Activated CD4-positive, alpha-beta T cell treated with anti-CD3 and anti-CD28 coated beads, Interleukin-2, amount 10 ng/mL, durations not matched to agents 24 days and 14 days (primary cell): ENCODE results near the gene GALNT15. TPM values are rescaled to one million over a fixed set of nuclear protein-coding genes. Genes with fewer than 3 reads are reported as not detected.

Experiments
- DNase-seq: peaks from one replicate; pipeline ENCODE4 v3.0.0; 2022
- H3K27ac Mint-ChIP-seq: one replicate; pipeline ENCODE4 v1.8.0; 2022; ENCODE audit warnings: mild to moderate bottlenecking, mixed read lengths
- H3K27me3 Mint-ChIP-seq: one replicate; pipeline ENCODE4 v1.8.0; 2022; ENCODE audit warnings: mixed read lengths
- H3K36me3 Mint-ChIP-seq: one replicate; pipeline ENCODE4 v1.8.0; 2022; ENCODE audit warnings: low read depth, mild to moderate bottlenecking, mixed read lengths
- H3K4me1 Mint-ChIP-seq: one replicate; pipeline ENCODE4 v1.8.0; 2021; ENCODE audit warnings: mixed read lengths
- H3K4me3 Mint-ChIP-seq: one replicate; pipeline ENCODE4 v1.8.0; 2022; ENCODE audit warnings: mild to moderate bottlenecking, moderate library complexity, mixed read lengths
- H3K9me3 Mint-ChIP-seq: one replicate; pipeline ENCODE4 v1.8.0; 2021; ENCODE audit warnings: mixed read lengths
- intact Hi-C: fragments of 100-400 bp; cut with micrococcal nuclease; formaldehyde crosslinking; loops from one replicate; pipeline ENCODE4 v1.15.1; 2023
- total RNA-seq: library from RNA; stranded (reverse); gene quantifications from 2 replicates; pipeline ENCODE4 v1.2.3, GENCODE V29; 2022

GALNT15 gene
- total RNA-seq, 1 donor from 2014 or later: not detected

- no peaks in the 10 kb centered on the region for H3K36me3 Mint-ChIP-seq
- peaks cover 35% of the 10 kb centered on the region for H3K4me1 Mint-ChIP-seq
- H3K27me3 Mint-ChIP-seq: no peaks in the 10 kb centered on the region
- no peak overlapping the region for H3K27ac Mint-ChIP-seq
- intact Hi-C loops: no loop called here
- H3K9me3 Mint-ChIP-seq: no peaks in the 10 kb centered on the region
- no peak overlapping the region for H3K4me3 Mint-ChIP-seq
- no peak for DNase-seq
Observed at GRCh38 chr3:16251316-16252085, 77.0 kb downstream of the GALNT15 start.

- Mint-ChIP-seq H3K27ac (no peak overlapping the region), H3K36me3 (peaks cover 2% of the 10 kb centered on the region)
- intact Hi-C loops: no loop called here
Observed at GRCh38 chr3:16252243-16252978, 77.9 kb downstream of the GALNT15 start.

GRCh38 chr3:16252988-16253387 is 78.5 kb downstream of the GALNT15 start:
- H3K36me3 Mint-ChIP-seq: peaks cover 2% of the 10 kb centered on the region
- no peaks in the 10 kb centered on the region for H3K27me3 Mint-ChIP-seq
- H3K9me3 Mint-ChIP-seq: no peaks in the 10 kb centered on the region
- no peak overlapping the region for H3K4me3 Mint-ChIP-seq
- no peak for DNase-seq
- H3K27ac Mint-ChIP-seq: no peak overlapping the region
- intact Hi-C loops: no loop called here
- peaks cover 24% of the 10 kb centered on the region for H3K4me1 Mint-ChIP-seq

More at GRCh38 chr3:16252243-16252978, 77.9 kb downstream of the GALNT15 start:
- Mint-ChIP-seq H3K4me3 (no peak overlapping the region), H3K4me1 (peaks cover 27% of the 10 kb centered on the region), H3K9me3 (no peaks in the 10 kb centered on the region), H3K27me3 (no peaks in the 10 kb centered on the region)
- DNase-seq: no peak

- no peaks in the 10 kb centered on the region for H3K27me3 Mint-ChIP-seq
- DNase-seq: no peak
Observed at GRCh38 chr3:16253601-16254000, 79.1 kb downstream of the GALNT15 start.

GRCh38 chr3:16254916-16255315 is 80.4 kb downstream of the GALNT15 start:
- intact Hi-C loops: no loop called here
- Mint-ChIP-seq H3K27ac (peak overlapping the region; percentile 55), H3K36me3 (peaks cover 8% of the 10 kb centered on the region), H3K4me3 (peak overlapping the region; percentile 37), H3K4me1 (peaks cover 24% of the 10 kb centered on the region), H3K27me3 (no peaks in the 10 kb centered on the region), H3K9me3 (no peaks in the 10 kb centered on the region)
- DNase-seq: peak; percentile 65

More at GRCh38 chr3:16253601-16254000, 79.1 kb downstream of the GALNT15 start:
- peaks cover 2% of the 10 kb centered on the region for H3K36me3 Mint-ChIP-seq
- no peak overlapping the region for H3K27ac Mint-ChIP-seq
- peaks cover 20% of the 10 kb centered on the region for H3K4me1 Mint-ChIP-seq
- no peak overlapping the region for H3K4me3 Mint-ChIP-seq
- intact Hi-C loops: no loop called here
- no peaks in the 10 kb centered on the region for H3K9me3 Mint-ChIP-seq

DNA sequence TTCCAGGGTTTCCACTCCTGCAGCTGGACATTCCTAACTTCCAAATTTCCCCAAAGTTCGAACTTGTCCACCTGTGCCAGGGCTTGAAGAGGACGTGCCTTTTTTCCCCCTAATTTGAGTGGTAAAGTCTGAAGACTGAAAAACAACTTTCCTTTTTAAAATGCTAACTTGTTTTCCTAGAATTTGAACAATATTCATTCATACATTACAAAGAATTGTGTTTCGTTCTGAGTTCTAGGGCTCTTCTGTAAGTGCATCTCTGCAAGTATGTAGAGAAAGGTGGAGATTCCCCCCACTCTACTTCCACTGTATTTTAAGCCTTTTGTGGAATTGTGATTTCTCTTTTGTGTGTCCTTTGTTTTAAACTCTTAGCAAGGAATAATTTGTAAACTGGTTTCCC is 80.8 kb downstream of the GALNT15 start:
- no peak for DNase-seq
- no peaks in the 10 kb centered on the region for H3K9me3 Mint-ChIP-seq
- intact Hi-C loops: no loop called here
- H3K4me3 Mint-ChIP-seq: peak overlapping the region; percentile 37
- peaks cover 26% of the 10 kb centered on the region for H3K4me1 Mint-ChIP-seq
- peaks cover 10% of the 10 kb centered on the region for H3K36me3 Mint-ChIP-seq
- H3K27me3 Mint-ChIP-seq: no peaks in the 10 kb centered on the region
- peak overlapping the region; percentile 55 for H3K27ac Mint-ChIP-seq

DNA sequence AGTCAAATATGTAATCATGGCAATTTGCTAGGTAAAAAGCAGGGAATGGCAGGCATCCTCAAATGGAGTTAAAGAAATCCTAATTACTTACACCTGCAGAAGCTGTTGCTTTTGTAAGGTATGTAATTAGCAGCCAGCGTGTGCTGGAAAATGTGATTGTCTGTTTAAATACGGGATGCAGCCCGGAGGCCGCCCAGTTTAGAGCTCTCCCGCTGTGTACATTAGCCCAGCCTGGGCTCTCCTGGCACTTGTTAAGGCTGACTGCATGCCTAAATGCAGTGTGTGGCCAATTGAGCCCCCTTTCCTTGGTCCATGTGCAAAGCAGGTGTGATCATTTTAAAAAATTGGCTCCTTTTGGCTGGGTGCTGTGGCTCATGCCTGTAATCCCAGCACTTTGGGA is 81.2 kb downstream of the GALNT15 start:
- H3K36me3 Mint-ChIP-seq: peaks cover 12% of the 10 kb centered on the region
- intact Hi-C loops: no loop called here
- no peak overlapping the region for H3K27ac Mint-ChIP-seq
- H3K27me3 Mint-ChIP-seq: no peaks in the 10 kb centered on the region
- no peak overlapping the region for H3K4me3 Mint-ChIP-seq
- no peaks in the 10 kb centered on the region for H3K9me3 Mint-ChIP-seq
- no peak for DNase-seq
- H3K4me1 Mint-ChIP-seq: peaks cover 26% of the 10 kb centered on the region

- Mint-ChIP-seq H3K27me3 (no peaks in the 10 kb centered on the region), H3K9me3 (no peaks in the 10 kb centered on the region), H3K4me1 (peaks cover 28% of the 10 kb centered on the region), H3K4me3 (no peak overlapping the region), H3K36me3 (peaks cover 15% of the 10 kb centered on the region), H3K27ac (no peak overlapping the region)
- intact Hi-C loops: no loop called here
- DNase-seq: no peak
Observed at GRCh38 chr3:16257309-16257708, 82.8 kb downstream of the GALNT15 start.

DNA sequence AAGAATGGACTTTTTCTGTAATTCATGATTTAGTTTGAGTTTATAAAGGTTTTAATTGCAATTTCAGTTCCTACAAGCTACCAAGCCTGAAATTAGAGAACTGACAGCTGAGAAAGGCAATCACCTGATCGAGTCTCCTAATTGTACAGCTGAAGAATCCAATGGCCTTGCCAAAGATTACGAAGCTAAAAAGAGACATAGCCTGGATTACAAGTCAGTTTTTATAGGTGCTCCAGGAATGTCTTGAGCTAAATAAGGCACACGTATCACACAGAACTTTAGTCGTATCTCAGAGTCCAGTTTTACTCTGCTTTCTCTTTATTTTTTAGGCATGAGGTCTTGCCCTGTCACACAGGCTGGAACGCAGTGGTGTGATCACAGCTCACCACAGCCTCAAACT is 83.7 kb downstream of the GALNT15 start:
- H3K27ac Mint-ChIP-seq: no peak overlapping the region
- peaks cover 26% of the 10 kb centered on the region for H3K4me1 Mint-ChIP-seq
- no peaks in the 10 kb centered on the region for H3K9me3 Mint-ChIP-seq
- H3K27me3 Mint-ChIP-seq: no peaks in the 10 kb centered on the region
- H3K4me3 Mint-ChIP-seq: no peak overlapping the region
- no peak for DNase-seq
- H3K36me3 Mint-ChIP-seq: peaks cover 15% of the 10 kb centered on the region
- intact Hi-C loops: no loop called here

- H3K4me1 Mint-ChIP-seq: peaks cover 24% of the 10 kb centered on the region
- no peak for DNase-seq
- H3K9me3 Mint-ChIP-seq: no peaks in the 10 kb centered on the region
- no peak overlapping the region for H3K27ac Mint-ChIP-seq
- intact Hi-C loops: no loop called here
- H3K4me3 Mint-ChIP-seq: no peak overlapping the region
- no peaks in the 10 kb centered on the region for H3K27me3 Mint-ChIP-seq
- H3K36me3 Mint-ChIP-seq: peaks cover 15% of the 10 kb centered on the region
Observed at GRCh38 chr3:16258866-16259265, 84.4 kb downstream of the GALNT15 start.

DNA sequence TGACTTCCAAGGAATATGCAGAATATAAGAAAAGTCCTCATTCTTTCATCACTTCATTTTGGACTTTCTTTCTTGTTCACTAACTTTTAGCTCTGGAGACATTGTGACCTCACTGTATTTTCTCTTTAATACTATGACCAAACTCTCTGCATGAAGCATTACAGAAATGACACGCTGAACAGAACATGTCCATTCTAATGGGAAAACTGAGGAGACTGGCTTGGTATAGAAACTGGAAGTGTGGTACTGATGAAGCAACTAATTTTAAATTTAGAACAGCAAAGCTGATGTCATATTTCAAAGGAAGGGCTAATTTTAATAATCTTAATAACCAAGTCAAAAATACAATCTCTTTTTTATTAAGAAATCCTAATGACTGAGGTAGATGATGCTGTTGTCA is 85.6 kb downstream of the GALNT15 start:
- Mint-ChIP-seq H3K36me3 (peaks cover 15% of the 10 kb centered on the region), H3K4me3 (no peak overlapping the region), H3K27me3 (no peaks in the 10 kb centered on the region), H3K27ac (no peak overlapping the region), H3K9me3 (no peaks in the 10 kb centered on the region), H3K4me1 (peaks cover 20% of the 10 kb centered on the region)
- DNase-seq: no peak
- intact Hi-C loops: loop anchor here (10.0 kb wide), 2 partner anchors 1485 to 1605 kb away; partner anchors contain the start of genes CCDC174 and TBC1D5

GRCh38 chr3:16262174-16262573 is 87.7 kb downstream of the GALNT15 start:
- no peak for DNase-seq
- peaks cover 14% of the 10 kb centered on the region for H3K36me3 Mint-ChIP-seq
- no peak overlapping the region for H3K27ac Mint-ChIP-seq
- H3K27me3 Mint-ChIP-seq: no peaks in the 10 kb centered on the region
- no peaks in the 10 kb centered on the region for H3K9me3 Mint-ChIP-seq
- peaks cover 27% of the 10 kb centered on the region for H3K4me1 Mint-ChIP-seq
- intact Hi-C loops: loop anchor here (10.0 kb wide), 2 partner anchors 1483 to 1607 kb away; partner anchors contain the start of genes CCDC174 and TBC1D5
- H3K4me3 Mint-ChIP-seq: no peak overlapping the region

DNA sequence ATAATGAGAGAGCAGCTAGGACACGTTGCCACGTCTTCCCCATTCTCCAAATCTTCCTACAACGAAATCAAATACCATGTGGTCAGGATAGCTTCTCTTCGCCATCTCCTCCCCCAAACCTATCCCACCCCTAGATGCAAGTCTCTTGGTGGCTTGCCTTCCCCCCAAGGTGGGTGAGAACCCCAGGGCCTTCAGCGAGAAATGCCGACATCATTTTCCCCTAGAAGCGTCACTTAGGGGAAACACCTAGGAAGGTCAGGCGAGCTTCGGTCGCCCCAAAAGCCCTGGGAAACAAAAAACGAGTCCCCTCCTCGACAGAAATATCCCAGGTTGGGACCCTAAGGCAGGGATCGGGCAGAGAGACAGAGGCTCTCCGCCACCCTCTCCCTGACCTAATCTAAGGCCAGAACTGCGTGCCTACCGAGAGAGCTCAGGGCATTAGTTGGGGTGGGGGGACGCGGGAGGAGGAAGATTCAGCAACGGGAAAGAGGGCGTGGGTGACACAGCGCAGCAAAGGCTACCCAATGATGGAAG is 89.8 kb downstream of the GALNT15 start:
- intact Hi-C loops: loop anchor here (2.0 to 10.0 kb wide), 3 partner anchors 55 to 1609 kb away; partner anchors contain the start of genes CCDC174 and TBC1D5
- peak overlapping the region; percentile 97 for H3K4me3 Mint-ChIP-seq
- H3K9me3 Mint-ChIP-seq: no peaks in the 10 kb centered on the region
- peak overlapping the region; percentile 98 for H3K27ac Mint-ChIP-seq
- H3K36me3 Mint-ChIP-seq: peaks cover 12% of the 10 kb centered on the region
- peaks cover 33% of the 10 kb centered on the region for H3K4me1 Mint-ChIP-seq
- no peak for DNase-seq
- no peaks in the 10 kb centered on the region for H3K27me3 Mint-ChIP-seq
